Measurements from ENCODE around the gene SCYGR2. TPM values are rescaled to one million over a fixed set of nuclear protein-coding genes. Genes with fewer than 3 reads are reported as not detected.

SCYGR2 gene
- total RNA-seq, 1 experiment from 2014 or later, result not detected

DNA sequence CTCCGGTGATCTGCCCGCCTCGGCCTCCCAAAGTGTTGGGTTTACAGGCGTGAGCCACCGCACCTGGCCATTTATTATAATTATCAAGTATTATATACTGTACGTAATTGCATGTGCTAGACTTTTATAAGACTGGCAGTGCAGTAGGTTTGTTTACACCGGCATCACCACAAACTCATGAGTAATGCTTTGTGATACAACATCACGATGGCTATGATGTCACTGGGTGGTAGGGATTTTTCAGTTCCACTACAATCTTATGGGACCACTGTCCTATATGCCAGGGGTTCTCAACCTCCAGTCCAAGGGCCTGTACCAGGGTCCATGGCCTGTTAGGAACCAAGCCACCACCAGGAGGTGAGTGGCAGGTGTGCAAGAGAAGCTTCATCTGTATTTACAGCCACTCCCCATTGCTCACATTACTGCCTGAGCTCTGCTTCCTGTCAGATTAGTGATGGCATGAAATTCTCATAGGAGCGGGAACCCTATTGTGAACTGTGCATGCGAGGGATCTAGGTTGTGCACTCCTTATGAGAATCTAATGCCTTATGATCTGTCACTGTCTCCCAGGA is 28.0 kb downstream of the SCYGR2 start:
- ChIA-PET POLR2A (no interaction called here), CTCF (interaction anchor here (1.0 kb wide), 1 partner anchor 32 kb away, joined by 3 read pairs; no protein-coding TSS in a partner anchor)
- BruUV-seq (replicated peaks), result no TSS peak
- Mint-ChIP-seq H3K4me3 (ENCODE audit: unreplicated experiment) (no peak overlapping the region), H3K4me1 (ENCODE audit: insufficient read depth, unreplicated experiment) (peaks cover 5% of the 10 kb centered on the region), H3K36me3 (ENCODE audit: insufficient read depth, unreplicated experiment) (no peaks in the 10 kb centered on the region), H3K27ac (ENCODE audit: low read depth, unreplicated experiment) (no peak overlapping the region), H3K27me3 (ENCODE audit: insufficient read depth, unreplicated experiment) (no peaks in the 10 kb centered on the region), H3K9me3 (ENCODE audit: unreplicated experiment) (no peaks in the 10 kb centered on the region)
- TF ChIP-seq, protein P1, sequence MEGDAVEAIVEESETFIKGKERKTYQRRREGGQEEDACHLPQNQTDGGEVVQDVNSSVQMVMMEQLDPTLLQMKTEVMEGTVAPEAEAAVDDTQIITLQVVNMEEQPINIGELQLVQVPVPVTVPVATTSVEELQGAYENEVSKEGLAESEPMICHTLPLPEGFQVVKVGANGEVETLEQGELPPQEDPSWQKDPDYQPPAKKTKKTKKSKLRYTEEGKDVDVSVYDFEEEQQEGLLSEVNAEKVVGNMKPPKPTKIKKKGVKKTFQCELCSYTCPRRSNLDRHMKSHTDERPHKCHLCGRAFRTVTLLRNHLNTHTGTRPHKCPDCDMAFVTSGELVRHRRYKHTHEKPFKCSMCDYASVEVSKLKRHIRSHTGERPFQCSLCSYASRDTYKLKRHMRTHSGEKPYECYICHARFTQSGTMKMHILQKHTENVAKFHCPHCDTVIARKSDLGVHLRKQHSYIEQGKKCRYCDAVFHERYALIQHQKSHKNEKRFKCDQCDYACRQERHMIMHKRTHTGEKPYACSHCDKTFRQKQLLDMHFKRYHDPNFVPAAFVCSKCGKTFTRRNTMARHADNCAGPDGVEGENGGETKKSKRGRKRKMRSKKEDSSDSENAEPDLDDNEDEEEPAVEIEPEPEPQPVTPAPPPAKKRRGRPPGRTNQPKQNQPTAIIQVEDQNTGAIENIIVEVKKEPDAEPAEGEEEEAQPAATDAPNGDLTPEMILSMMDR (IDR thresholded peaks at IDR 0.05; ENCODE audit: unreplicated experiment), result no peak
- no peak for DNase-seq (ENCODE audit: unreplicated experiment)
- intact Hi-C loops (cut with micrococcal nuclease), result no loop called here

DNA sequence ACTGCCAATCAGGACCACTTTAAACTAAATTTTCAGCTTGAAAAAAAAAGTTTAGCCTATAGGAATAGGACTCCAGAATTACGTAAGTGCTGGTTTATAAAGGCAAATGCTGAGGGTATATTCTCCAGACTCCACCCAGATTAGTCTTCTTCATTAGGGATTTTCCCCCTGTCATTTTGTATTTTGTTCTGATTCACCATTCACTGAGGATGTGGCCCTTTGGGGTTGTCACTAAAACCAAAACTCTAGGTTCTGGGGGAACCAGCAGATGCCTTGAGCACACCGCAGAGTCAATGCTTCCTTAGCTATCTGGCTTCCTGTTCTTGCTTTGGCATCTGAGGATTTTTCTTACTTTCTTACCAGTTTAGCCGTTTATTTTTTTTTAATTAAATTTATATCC is 29.1 kb downstream of the SCYGR2 start:
- ChIA-PET POLR2A (no interaction called here), CTCF (interaction anchor here (0.7 kb wide), 1 partner anchor 18 kb away, joined by 3 read pairs; no protein-coding TSS in a partner anchor)
- intact Hi-C loops (cut with micrococcal nuclease), result no loop called here
- Mint-ChIP-seq H3K4me1 (ENCODE audit: insufficient read depth, unreplicated experiment) (peaks cover 5% of the 10 kb centered on the region), H3K27ac (ENCODE audit: low read depth, unreplicated experiment) (no peak overlapping the region), H3K4me3 (ENCODE audit: unreplicated experiment) (no peak overlapping the region), H3K36me3 (ENCODE audit: insufficient read depth, unreplicated experiment) (no peaks in the 10 kb centered on the region), H3K9me3 (ENCODE audit: unreplicated experiment) (no peaks in the 10 kb centered on the region), H3K27me3 (ENCODE audit: insufficient read depth, unreplicated experiment) (no peaks in the 10 kb centered on the region)
- no peak for DNase-seq (ENCODE audit: unreplicated experiment)
- no TSS peak for BruUV-seq (replicated peaks)
- TF ChIP-seq, protein P1 (IDR thresholded peaks at IDR 0.05; ENCODE audit: unreplicated experiment), result no peak

DNA sequence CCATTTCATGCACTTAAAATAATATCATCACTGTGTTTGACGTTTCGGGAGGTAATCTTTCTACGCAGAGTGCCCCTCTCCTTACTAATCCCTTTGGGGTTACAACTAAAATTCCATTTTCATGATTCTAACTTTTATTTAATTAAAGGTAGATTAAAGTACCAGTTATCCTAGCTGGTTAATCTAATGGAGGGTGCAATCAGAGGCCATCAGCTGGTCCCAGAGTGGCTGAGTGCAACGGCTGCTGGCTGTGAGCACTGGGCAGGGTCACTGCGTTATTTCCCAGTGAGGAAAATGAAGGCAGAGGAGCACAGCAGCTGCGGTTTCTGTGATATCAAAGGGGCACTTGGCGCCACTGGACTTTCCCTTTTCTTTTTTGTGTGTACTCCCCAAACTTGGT is 30.7 kb downstream of the SCYGR2 start:
- BruUV-seq (replicated peaks), result no TSS peak
- ChIA-PET CTCF (no interaction called here), POLR2A (no interaction called here)
- H3K4me3 Mint-ChIP-seq (ENCODE audit: unreplicated experiment), result no peak overlapping the region
- H3K4me1 Mint-ChIP-seq (ENCODE audit: insufficient read depth, unreplicated experiment), result no peaks in the 10 kb centered on the region
- TF ChIP-seq, protein P1 (IDR thresholded peaks at IDR 0.05; ENCODE audit: unreplicated experiment), result no peak
- H3K27ac Mint-ChIP-seq (ENCODE audit: low read depth, unreplicated experiment), result no peak overlapping the region
- no peaks in the 10 kb centered on the region for H3K36me3 Mint-ChIP-seq (ENCODE audit: insufficient read depth, unreplicated experiment)
- DNase-seq (ENCODE audit: unreplicated experiment), result no peak
- no peaks in the 10 kb centered on the region for H3K9me3 Mint-ChIP-seq (ENCODE audit: unreplicated experiment)
- no peaks in the 10 kb centered on the region for H3K27me3 Mint-ChIP-seq (ENCODE audit: insufficient read depth, unreplicated experiment)
- intact Hi-C loops (cut with micrococcal nuclease), result no loop called here

DNA sequence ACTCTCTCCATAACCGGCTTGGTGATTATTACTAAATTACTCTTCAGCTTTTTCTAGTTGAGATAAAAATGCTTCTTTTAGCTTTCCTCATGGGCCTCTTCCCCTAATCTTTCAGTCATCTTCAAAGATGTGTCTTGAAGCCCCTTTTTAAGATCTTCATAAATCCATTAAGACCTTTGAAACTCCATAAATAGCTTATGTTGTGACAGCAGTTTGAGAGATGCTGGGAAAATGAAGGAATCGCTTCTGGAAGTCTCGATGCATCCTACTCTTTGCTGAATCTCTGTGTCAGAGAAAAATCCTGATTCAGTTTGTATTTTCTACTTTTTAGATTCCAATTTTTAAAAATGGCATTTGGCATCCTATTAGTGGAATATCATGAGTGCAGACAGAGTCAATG is 31.6 kb downstream of the SCYGR2 start:
- ChIA-PET POLR2A (no interaction called here), CTCF (interaction anchor here (0.7 kb wide), 1 partner anchor 28 kb away, joined by 4 read pairs; no protein-coding TSS in a partner anchor)
- no peak overlapping the region for H3K4me3 Mint-ChIP-seq (ENCODE audit: unreplicated experiment)
- H3K36me3 Mint-ChIP-seq (ENCODE audit: insufficient read depth, unreplicated experiment), result no peaks in the 10 kb centered on the region
- no peak overlapping the region for H3K27ac Mint-ChIP-seq (ENCODE audit: low read depth, unreplicated experiment)
- no peaks in the 10 kb centered on the region for H3K4me1 Mint-ChIP-seq (ENCODE audit: insufficient read depth, unreplicated experiment)
- H3K9me3 Mint-ChIP-seq (ENCODE audit: unreplicated experiment), result no peaks in the 10 kb centered on the region
- no peak for DNase-seq (ENCODE audit: unreplicated experiment)
- no TSS peak for BruUV-seq (replicated peaks)
- TF ChIP-seq, protein P1 (IDR thresholded peaks at IDR 0.05; ENCODE audit: unreplicated experiment), result no peak
- intact Hi-C loops (cut with micrococcal nuclease), result no loop called here
- H3K27me3 Mint-ChIP-seq (ENCODE audit: insufficient read depth, unreplicated experiment), result no peaks in the 10 kb centered on the region

All from MCF 10A (cell line).